Measurements from ENCODE around the gene ALKBH3. TPM values are rescaled to one million over a fixed set of nuclear protein-coding genes. Genes with fewer than 3 reads are reported as not detected.

Gene ALKBH3
- total RNA-seq, 1 donor from 2014 or later: 27.7 TPM

DNA sequence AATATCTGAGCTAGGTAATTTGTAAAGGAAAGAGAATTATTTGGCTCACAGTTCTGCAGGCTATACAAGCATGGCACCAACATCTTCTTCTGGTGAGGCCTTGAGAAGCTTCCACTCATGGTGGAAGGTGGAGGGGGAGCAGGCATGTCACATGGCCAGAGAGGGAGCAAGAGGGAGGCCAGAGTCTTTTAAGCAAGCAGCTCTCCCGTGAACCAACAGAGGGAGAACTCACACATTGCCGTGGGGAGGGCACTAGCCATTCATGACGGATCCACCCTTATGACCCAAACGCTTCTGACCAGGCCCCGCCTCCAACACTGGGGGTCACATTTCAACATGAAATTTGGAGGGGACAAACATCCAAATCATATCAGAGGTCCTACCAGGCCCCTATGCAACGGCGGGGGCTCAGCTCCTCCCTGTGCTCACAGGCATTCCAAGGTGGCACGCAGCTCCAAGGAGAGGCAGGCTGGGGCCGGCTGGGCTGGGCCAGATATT, 66.4 kb downstream of the ALKBH3 start:
- ATAC-seq (peak; percentile 3), DNase-seq (no peak)
- Histone ChIP-seq H3K9me3 (no peaks in the 10 kb centered on the region), H3K27ac (no peak overlapping the region), H3K4me1 (peaks cover 14% of the 10 kb centered on the region), H3K4me3 (no peak overlapping the region), H3K27me3 (peaks cover 20% of the 10 kb centered on the region), H3K36me3 (no peaks in the 10 kb centered on the region)
- intact Hi-C loops (cut with DNase I): loop anchor here (10.0 kb wide), 2 partner anchors 52 to 88 kb away; no protein-coding TSS in a partner anchor
- TF ChIP-seq, protein P1, sequence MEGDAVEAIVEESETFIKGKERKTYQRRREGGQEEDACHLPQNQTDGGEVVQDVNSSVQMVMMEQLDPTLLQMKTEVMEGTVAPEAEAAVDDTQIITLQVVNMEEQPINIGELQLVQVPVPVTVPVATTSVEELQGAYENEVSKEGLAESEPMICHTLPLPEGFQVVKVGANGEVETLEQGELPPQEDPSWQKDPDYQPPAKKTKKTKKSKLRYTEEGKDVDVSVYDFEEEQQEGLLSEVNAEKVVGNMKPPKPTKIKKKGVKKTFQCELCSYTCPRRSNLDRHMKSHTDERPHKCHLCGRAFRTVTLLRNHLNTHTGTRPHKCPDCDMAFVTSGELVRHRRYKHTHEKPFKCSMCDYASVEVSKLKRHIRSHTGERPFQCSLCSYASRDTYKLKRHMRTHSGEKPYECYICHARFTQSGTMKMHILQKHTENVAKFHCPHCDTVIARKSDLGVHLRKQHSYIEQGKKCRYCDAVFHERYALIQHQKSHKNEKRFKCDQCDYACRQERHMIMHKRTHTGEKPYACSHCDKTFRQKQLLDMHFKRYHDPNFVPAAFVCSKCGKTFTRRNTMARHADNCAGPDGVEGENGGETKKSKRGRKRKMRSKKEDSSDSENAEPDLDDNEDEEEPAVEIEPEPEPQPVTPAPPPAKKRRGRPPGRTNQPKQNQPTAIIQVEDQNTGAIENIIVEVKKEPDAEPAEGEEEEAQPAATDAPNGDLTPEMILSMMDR (IDR thresholded peaks at IDR 0.05): peak; percentile 42

DNA sequence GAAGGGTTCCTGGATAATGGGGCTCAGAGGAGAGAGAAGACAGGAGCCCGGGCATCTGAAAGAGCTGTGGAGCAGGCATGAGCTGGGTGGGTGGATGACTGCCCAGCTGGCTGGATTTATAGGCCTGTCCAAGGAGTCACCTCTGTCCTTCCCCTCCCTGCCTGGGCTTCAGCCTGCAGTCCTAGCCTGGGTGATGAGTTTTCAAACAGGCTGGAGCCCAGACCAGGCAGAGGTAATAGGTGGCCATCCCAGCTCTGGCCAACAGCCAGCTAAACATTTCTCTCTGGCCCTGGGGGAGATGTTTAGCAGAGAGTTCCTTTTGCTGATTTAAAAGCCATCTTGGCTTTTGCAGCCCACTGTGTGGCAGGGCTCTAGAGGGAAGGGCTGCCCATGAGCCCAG, 67.2 kb downstream of the ALKBH3 start:
- TF ChIP-seq, protein P1 (IDR thresholded peaks at IDR 0.05): no peak
- H3K27ac ChIP-seq: no peak overlapping the region
- no peaks in the 10 kb centered on the region for H3K36me3 ChIP-seq
- intact Hi-C loops (cut with DNase I): loop anchor here (10.0 kb wide), 2 partner anchors 53 to 87 kb away; no protein-coding TSS in a partner anchor
- DNase-seq (no peak), ATAC-seq (no peak)
- peaks cover 20% of the 10 kb centered on the region for H3K27me3 ChIP-seq
- no peaks in the 10 kb centered on the region for H3K9me3 ChIP-seq
- no peak overlapping the region for H3K4me3 ChIP-seq
- H3K4me1 ChIP-seq: peaks cover 14% of the 10 kb centered on the region

DNA sequence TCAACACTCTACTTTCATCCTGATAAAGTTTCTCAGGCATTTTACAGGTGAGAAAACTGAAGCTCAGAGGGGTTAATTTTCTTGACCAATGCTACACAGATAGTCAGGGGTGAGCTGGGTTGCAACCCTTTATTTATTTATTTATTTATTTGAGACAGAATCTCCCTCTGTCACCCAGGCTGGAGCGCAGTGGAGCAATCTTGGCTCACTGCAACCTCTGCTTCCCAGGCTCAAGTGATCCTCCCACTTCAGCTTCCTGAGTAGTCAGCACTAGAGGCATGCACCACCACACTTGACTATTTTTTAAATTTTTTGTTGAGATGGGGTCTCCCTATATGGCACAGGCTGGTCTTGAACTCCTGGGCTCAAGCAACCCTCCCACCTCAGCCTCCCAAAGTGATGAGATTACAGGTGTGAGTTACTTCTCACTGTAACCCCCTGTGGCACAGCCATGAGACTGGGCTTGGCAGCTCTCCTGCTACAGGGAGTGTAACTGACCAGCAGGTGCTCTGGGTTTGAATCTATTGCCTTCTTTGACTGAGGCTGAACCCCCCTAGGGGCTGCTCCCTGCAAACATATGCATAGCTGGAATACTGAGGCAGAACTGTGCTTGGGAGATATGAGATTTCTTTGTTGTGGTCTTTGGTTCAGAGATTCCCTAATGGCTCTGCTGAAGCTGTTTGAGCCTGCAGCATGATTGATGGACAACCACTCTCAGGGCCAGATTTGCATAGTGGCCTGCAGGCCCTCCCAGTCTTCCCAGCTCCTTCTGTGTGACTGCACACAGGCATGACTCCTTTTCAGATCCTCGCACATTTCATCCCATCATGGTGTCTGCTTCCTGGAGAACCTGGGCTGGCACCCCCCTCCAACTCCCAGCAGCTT, 68.0 kb downstream of the ALKBH3 start:
- TF ChIP-seq, protein P1 (IDR thresholded peaks at IDR 0.05): no peak
- no peaks in the 10 kb centered on the region for H3K36me3 ChIP-seq
- H3K27me3 ChIP-seq: peaks cover 12% of the 10 kb centered on the region
- ATAC-seq (no peak), DNase-seq (peak; percentile 35)
- H3K27ac ChIP-seq: no peak overlapping the region
- H3K9me3 ChIP-seq: no peaks in the 10 kb centered on the region
- no peak overlapping the region for H3K4me3 ChIP-seq
- intact Hi-C loops (cut with DNase I): loop anchor here (10.0 kb wide), 2 partner anchors 54 to 86 kb away; no protein-coding TSS in a partner anchor
- peaks cover 14% of the 10 kb centered on the region for H3K4me1 ChIP-seq

DNA sequence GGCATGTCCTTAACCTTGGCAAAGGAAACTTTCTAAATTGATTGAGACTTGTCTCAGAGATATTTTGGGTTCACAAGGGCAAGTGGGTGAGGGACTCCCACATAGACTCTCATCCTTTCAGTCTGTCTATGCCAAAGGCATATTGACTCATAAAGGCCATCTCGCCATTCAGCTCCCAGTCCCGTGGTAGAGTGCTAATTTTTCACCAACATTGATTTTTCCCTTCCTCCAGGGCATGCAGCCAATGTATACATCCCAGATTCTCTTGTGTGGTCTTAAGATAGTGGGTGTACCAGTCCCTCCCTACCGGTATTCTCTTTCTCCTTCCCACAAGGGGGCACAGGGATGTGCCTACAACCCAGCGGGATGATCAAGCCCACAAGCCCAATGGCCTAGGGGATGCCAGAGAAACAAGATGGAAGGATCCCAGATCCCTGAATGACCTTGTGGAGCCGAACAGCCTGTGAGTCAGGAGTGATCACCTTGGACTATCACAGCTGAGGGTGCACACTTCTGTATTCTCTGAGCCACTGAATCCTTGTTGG, 69.8 kb downstream of the ALKBH3 start:
- H3K9me3 ChIP-seq: no peaks in the 10 kb centered on the region
- no peaks in the 10 kb centered on the region for H3K27me3 ChIP-seq
- peaks cover under 1% of the 10 kb centered on the region for H3K4me1 ChIP-seq
- ATAC-seq (no peak), DNase-seq (no peak)
- intact Hi-C loops (cut with DNase I): no loop called here
- no peaks in the 10 kb centered on the region for H3K36me3 ChIP-seq
- TF ChIP-seq, protein P1 (IDR thresholded peaks at IDR 0.05): no peak
- no peak overlapping the region for H3K4me3 ChIP-seq
- H3K27ac ChIP-seq: no peak overlapping the region

DNA sequence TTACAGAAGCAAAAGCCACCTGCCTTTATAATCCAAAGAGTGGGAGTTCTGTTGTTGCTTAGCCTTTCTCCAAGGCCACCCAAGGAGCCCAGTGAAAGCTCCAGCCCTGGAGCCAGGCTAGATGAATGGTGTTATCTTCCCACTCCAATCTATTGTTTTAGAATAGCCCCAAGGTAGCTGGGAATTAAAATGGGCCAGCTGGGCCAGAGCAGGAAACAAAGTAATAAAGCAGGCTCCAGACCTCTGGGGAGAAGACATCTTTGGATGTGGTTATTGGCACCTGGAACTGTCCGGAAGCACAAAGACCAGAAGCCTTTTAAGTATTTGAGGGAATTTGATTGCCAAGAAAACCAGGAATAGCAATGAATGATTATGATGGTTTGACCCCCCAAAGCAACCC, 70.6 kb downstream of the ALKBH3 start:
- TF ChIP-seq, protein P1 (IDR thresholded peaks at IDR 0.05): no peak
- no peaks in the 10 kb centered on the region for H3K9me3 ChIP-seq
- no peaks in the 10 kb centered on the region for H3K4me1 ChIP-seq
- intact Hi-C loops (cut with DNase I): no loop called here
- no peak for ATAC-seq
- H3K4me3 ChIP-seq: no peak overlapping the region
- no peak for DNase-seq
- no peak overlapping the region for H3K27ac ChIP-seq
- no peaks in the 10 kb centered on the region for H3K36me3 ChIP-seq
- H3K27me3 ChIP-seq: no peaks in the 10 kb centered on the region
